ENCODE data around the gene JMJD8. TPM values are rescaled to one million over a fixed set of nuclear protein-coding genes. Genes with fewer than 3 reads are reported as not detected.

JMJD8 gene, protein sequence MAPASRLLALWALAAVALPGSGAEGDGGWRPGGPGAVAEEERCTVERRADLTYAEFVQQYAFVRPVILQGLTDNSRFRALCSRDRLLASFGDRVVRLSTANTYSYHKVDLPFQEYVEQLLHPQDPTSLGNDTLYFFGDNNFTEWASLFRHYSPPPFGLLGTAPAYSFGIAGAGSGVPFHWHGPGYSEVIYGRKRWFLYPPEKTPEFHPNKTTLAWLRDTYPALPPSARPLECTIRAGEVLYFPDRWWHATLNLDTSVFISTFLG
- polyA plus RNA-seq (2012; ENCODE audit: insufficient read length, low read depth) = 21.1 TPM

DNA sequence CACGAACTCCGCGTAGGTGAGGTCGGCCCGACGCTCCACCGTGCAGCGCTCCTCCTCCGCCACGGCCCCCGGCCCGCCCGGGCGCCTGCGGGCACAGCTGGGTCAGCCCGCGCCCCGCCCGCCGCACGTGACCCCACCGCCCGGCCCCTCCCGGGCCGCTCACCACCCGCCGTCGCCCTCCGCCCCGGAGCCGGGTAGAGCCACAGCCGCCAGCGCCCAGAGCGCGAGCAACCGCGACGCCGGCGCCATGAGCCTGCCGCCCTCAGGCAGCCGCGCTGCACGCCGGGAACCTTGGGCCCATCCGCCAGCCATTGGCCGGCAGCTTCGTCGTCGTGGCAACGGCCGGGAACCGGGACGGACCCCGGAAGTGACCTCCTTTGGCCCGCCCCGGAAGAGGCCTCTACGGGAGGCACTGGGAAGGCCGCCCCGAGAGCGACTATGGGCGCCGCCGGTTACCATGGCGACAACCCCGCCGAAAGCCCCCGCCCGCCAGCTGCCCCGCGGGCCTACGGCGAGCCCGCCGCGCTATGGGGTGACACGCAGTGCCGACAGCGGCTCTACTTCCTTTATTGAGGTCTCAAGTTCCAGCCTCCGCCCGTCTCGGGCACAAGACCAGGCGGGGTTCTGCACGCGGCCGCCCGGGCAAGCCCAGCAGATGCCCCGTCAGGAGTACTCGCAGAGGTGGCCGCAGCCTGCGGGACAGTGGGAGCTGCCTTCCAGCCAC, at the start of gene JMJD8:
TSS of gene JMJD8 (minus strand) at position 264 of the 724 bp plus-strand sequence. CDS start at position 249, 15 bp downstream.
- TF ChIP-seq POLR2AphosphoS5 (IDR thresholded peaks at IDR 0.05; ENCODE audit: low read depth, low read length) = no peak
- TF ChIP-seq FOXP2 (optimal IDR thresholded peaks at IDR 0.05; ENCODE audit: borderline replicate concordance, extremely low read depth, extremely low read length, insufficient read depth) = no peak
- no peak for TF ChIP-seq TAF1 (IDR thresholded peaks at IDR 0.05; ENCODE audit: borderline replicate concordance, insufficient read depth, low read length)
- TF ChIP-seq, protein P1, sequence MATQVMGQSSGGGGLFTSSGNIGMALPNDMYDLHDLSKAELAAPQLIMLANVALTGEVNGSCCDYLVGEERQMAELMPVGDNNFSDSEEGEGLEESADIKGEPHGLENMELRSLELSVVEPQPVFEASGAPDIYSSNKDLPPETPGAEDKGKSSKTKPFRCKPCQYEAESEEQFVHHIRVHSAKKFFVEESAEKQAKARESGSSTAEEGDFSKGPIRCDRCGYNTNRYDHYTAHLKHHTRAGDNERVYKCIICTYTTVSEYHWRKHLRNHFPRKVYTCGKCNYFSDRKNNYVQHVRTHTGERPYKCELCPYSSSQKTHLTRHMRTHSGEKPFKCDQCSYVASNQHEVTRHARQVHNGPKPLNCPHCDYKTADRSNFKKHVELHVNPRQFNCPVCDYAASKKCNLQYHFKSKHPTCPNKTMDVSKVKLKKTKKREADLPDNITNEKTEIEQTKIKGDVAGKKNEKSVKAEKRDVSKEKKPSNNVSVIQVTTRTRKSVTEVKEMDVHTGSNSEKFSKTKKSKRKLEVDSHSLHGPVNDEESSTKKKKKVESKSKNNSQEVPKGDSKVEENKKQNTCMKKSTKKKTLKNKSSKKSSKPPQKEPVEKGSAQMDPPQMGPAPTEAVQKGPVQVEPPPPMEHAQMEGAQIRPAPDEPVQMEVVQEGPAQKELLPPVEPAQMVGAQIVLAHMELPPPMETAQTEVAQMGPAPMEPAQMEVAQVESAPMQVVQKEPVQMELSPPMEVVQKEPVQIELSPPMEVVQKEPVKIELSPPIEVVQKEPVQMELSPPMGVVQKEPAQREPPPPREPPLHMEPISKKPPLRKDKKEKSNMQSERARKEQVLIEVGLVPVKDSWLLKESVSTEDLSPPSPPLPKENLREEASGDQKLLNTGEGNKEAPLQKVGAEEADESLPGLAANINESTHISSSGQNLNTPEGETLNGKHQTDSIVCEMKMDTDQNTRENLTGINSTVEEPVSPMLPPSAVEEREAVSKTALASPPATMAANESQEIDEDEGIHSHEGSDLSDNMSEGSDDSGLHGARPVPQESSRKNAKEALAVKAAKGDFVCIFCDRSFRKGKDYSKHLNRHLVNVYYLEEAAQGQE (IDR thresholded peaks at IDR 0.05; ENCODE audit: insufficient read depth in 1 of 2, low read depth in 2 of 2, low read length in 2 of 2) = no peak
- TF ChIP-seq SIN3A (IDR thresholded peaks at IDR 0.05; ENCODE audit: borderline replicate concordance, insufficient read depth, low read length) = no peak

DNA sequence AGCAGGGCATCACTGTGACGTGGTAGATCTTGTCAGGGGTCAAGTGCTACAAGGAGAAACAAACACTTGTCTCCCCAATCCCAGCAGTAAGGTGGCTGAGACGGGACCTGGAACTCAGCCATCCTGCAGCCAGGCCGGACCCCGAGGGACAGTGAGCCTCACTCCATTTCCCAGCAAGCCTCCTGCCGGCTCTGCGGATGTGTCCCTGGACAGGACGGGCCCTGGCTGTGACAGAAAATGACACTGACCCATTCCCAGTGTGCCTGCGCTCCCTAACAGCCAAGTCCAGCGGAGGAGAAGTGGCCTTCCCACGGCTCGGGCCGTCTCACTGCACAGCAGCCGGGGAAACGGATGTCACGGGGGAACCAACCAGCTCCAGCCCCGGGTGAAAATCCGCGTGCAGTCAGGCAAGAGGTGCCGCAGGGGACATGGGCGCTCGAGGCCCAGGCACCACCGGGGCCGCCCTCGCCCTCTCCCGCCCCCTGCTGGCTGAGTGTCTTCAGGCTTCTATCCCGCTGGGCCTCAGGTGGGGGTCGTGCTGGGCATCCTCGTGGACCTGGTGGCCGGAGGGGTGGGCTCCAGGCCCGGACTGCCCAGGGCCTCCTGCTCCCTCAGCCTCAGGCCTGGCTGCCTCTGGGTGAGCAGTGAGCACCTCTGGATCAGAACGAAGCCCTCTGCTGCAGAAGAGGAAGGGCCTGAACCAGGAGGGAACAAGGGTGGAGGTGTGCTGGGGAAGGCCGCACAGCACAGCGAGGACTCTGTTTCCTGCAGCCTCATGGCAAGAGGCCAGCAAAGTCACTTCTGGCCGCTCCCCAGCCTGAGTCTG, 49.5 kb upstream of the JMJD8 start:
- TF ChIP-seq, protein P1 (IDR thresholded peaks at IDR 0.05; ENCODE audit: insufficient read depth in 1 of 2, low read depth in 2 of 2, low read length in 2 of 2) = no peak
- TF ChIP-seq POLR2AphosphoS5 (IDR thresholded peaks at IDR 0.05; ENCODE audit: low read depth, low read length) = no peak
- no peak for TF ChIP-seq FOXP2 (optimal IDR thresholded peaks at IDR 0.05; ENCODE audit: borderline replicate concordance, extremely low read depth, extremely low read length, insufficient read depth)
- no peak for TF ChIP-seq SIN3A (IDR thresholded peaks at IDR 0.05; ENCODE audit: borderline replicate concordance, insufficient read depth, low read length)
- TF ChIP-seq TAF1 (IDR thresholded peaks at IDR 0.05; ENCODE audit: borderline replicate concordance, insufficient read depth, low read length) = no peak

DNA sequence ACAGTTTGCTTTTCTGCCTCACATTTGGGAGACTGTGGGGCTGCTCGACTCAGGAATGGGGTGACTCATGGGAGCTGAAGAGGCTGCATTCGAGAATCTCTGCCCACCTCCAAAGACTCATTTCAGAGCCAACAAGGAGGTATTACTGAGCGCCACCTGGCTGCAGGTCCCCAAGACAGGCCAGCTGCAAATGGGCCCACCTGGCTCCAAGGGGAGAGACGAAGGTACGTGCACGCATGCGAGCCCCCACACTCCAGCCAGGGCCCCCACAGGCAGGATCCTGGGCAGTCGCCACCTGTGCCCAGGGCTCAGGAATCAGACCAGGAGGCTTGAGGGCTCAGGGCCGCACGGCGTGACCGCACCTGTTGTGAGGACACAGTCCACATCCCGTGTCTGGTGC, 48.8 kb upstream of the JMJD8 start:
- no peak for TF ChIP-seq FOXP2 (optimal IDR thresholded peaks at IDR 0.05; ENCODE audit: borderline replicate concordance, extremely low read depth, extremely low read length, insufficient read depth)
- TF ChIP-seq SIN3A (IDR thresholded peaks at IDR 0.05; ENCODE audit: borderline replicate concordance, insufficient read depth, low read length) = no peak
- TF ChIP-seq POLR2AphosphoS5 (IDR thresholded peaks at IDR 0.05; ENCODE audit: low read depth, low read length) = no peak
- no peak for TF ChIP-seq TAF1 (IDR thresholded peaks at IDR 0.05; ENCODE audit: borderline replicate concordance, insufficient read depth, low read length)
- TF ChIP-seq, protein P1 (IDR thresholded peaks at IDR 0.05; ENCODE audit: insufficient read depth in 1 of 2, low read depth in 2 of 2, low read length in 2 of 2) = no peak

DNA sequence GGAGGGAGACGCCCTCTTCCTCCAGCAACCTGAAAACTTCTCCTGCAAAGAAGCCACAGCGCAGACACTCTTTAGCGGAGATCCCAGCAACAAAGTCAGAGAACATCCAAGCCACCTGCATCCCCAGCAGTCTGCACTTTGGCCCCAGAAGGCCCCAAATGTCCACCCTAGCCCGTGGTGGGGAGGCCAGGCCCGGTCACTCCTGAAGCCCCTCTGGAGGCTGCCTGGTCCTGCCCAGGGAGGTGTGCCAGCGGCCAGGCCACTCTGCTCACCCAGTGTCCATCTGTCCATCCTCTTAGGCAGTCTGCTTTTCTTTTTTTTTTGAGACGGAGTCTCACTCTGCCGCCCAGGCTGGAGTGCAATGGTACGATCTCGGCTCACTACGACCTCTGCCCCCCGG, 48.2 kb upstream of the JMJD8 start:
- TF ChIP-seq TAF1 (IDR thresholded peaks at IDR 0.05; ENCODE audit: borderline replicate concordance, insufficient read depth, low read length) = no peak
- TF ChIP-seq POLR2AphosphoS5 (IDR thresholded peaks at IDR 0.05; ENCODE audit: low read depth, low read length) = no peak
- TF ChIP-seq, protein P1 (IDR thresholded peaks at IDR 0.05; ENCODE audit: insufficient read depth in 1 of 2, low read depth in 2 of 2, low read length in 2 of 2) = no peak
- no peak for TF ChIP-seq FOXP2 (optimal IDR thresholded peaks at IDR 0.05; ENCODE audit: borderline replicate concordance, extremely low read depth, extremely low read length, insufficient read depth)
- no peak for TF ChIP-seq SIN3A (IDR thresholded peaks at IDR 0.05; ENCODE audit: borderline replicate concordance, insufficient read depth, low read length)

Data from PFSK-1 (cell line).